ENCODE data around the gene L2HGDH.
"Not testable (repeated sequence)": the region's sequence is repeated elsewhere in the genome, so short reads cannot be mapped to it uniquely, and the experiment has no call there.

The L2HGDH gene

DNA sequence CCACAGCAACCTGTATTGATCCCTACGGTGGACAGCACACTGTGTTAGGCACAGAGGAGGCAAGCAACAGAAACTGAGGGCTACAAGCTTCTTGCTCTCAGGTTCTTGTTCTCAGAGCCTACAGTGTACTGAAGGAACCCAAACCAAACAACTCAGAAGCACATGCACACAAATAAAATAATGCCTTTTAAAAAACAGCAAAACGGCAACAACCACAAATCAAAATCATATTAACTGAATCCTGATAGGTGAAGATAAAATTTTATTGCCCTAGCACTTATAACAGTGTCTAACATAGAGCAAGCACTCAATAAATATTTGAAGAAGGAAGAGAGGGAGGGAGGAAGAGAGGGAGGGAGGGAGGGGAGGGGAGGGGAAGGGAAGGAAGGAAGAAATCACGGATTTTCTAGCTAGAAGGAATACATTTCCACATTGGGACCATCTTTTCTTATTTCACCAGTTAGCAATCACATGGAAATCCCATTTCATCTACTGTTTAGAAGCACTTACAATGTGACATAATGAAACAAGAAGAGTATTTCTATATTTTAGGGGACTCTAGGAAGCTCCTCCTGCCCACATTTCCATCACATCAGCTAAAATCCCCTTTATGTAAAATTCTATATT, 27.3 kb upstream of the L2HGDH start:
- no peak for DNase-seq

DNA sequence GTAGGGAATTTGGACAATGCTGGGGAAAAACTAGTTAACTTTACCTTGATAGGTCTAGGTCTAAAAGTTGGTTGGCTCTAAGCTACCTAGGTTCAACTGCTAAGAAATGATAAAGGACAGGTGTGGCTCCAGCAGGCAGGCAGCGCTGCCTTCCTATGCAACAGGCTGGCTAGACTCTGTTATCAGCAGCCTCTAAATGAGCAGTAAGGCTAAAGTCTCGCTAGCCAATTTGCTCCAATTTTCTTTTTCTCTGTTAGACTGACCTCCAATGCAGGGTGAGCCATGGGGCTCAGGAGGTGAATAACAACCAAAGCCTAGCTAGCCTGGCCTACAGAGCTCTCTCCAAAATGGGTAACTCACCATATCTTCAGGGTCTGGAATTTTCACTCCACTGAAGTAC, 26.6 kb upstream of the L2HGDH start:
- no peak for DNase-seq

DNA sequence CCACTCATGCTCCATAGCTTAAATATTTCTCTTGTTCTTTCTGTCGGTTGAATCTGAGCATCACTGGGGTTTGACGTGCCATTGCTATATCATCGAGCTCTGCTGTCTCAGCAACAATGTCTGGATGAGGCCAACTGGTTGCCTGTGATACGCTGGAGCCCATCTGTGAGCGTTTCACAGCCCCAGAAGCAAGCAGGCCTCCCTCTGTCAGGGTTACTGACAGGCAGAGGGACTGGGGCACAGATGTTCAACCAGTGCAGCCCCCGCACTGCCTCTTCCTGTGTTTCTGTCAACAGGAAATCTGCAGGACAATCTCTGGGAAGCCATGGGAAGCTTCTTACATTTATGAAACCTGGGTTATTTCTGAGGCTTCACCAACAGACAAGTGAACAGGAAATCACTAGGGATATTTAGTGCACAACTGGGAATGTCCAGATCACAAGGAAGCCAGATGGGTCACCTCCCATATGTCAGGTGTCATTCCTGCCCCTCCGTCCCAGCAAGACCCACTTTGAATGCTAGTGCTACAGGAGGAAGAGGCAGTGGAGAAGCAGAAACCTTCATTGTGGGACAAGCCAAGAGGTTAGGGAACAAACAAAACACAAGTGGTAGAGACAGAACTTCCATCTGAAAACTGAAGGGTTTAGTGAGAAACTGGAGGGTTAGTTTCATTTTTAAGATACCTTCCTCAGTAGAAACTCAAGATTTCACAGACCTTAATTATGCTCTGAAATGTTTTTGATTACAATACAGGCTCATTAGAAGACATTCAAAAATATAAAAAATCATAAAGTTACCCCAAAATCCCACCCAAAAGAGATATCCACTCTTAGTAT, 24.2 kb upstream of the L2HGDH start:
- DNase-seq = peak in 34 of 51 donors; percentile 8 to 81 (median 31)

DNA sequence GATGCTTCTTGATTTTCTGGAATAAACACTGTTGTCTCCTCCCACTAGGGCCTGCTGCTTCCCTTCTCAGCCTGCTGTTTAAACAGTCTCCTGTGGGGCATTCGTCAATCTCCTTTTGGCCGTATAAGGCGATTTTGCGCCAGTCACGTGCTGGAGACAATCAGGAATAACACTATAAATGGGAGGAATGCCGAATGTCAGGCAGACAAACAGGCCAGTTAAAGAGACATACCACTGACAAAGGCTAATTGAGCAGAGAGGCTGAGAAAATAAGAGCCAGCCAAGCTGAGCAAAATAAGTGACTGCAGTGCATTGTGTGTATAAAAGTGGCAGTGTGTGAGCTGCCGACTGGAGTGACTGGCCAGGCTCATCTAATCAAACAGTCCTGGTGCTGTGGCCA, 23.4 kb upstream of the L2HGDH start:
- DNase-seq = peak in 48 of 51 donors; percentile 13 to 90 (median 59)

DNA sequence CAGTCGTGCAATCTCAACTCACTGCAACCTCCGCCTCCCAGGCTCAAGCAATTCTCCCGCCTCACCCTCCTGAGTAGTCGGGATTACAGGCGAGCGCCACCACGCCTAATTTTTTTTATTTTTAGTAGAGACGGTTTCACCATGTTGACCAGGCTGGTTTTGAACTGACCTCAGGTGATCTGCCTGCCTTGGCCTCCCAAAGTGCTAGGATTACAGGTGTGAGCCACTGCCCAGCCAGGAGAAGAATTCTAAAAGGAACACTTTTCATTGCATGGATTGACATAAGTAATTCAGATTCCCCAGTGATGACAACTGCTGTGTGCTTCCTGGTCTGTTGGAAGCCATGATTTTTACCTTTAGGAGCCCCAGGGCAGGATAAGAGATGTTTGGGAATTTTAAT, 22.2 kb upstream of the L2HGDH start:
- DNase-seq = no peak

- no peak for DNase-seq
Measured at GRCh38 chr14:50333014-50333509, 21.0 kb upstream of the L2HGDH start.

DNA sequence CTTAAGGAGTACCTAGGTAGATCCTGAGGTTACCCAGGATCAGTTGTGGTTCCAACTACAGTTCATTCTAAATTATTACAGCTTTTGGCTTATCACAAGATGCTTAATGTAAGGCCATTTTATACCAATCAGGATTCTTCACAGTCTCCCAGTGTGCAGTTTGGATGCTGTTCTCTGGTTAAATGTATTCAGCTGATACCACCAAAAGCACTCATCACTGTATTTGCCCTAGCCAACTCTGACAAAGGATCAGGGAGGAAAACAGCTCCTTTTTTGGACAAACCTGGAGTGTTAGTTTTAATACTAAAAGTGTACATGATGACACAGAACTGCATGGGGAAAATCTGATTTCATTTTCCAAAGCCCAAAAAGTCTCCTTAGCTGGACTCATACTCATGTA, 19.6 kb upstream of the L2HGDH start:
- no peak for DNase-seq

DNA sequence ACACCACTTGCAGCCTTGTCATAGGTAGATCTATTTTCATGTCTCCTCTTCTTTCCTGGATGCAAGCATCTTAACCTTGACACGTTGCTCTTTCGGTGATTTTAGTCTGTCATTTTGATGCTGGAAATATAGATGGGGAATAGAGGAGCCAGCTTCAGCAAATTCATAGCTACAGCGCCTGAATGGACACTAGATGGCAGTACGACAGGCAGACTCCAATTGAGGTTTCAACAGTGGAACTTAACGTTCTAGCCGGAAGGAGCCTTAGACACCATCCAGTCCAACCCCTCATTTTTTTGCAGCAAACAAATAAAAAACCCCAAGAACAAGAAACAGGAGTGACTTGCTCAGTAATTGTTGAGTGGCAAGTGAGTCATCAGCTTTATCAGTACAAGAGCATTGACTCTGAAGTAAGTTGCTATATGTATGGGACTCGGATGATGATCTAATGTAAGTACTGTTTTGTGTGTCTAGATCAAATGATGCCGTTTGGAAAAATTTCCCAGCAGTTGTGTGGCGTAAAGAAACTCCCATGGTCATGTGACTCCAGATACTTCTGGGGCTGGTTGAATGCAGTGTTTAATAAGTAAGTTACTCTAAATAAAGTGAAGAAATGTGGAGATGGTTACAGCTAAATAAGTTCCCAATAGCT, 9.1 kb upstream of the L2HGDH start:
- peak in 42 of 51 donors; percentile 1 to 90 (median 40) for DNase-seq

DNA sequence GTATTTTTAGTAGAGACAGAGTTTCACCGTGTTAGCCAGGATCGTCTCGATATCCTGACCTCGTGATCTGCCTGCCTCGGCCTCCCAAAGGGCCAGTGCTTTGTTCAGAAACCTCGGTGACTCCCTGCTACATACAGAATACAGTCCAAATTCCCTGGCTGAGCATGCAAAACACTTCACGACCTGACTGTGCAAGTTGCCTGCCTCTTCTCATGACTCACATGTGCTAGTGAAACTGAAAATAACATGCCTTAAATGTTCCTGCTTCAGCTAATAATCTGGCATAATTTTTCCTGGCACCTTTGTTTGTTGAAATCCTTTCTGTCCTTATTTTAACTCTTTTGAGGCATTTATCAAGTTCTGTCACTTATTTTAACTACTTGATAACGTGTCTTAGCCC, 8.3 kb upstream of the L2HGDH start:
- peak in 2 of 51 donors; percentile 9 to 55 for DNase-seq

DNA sequence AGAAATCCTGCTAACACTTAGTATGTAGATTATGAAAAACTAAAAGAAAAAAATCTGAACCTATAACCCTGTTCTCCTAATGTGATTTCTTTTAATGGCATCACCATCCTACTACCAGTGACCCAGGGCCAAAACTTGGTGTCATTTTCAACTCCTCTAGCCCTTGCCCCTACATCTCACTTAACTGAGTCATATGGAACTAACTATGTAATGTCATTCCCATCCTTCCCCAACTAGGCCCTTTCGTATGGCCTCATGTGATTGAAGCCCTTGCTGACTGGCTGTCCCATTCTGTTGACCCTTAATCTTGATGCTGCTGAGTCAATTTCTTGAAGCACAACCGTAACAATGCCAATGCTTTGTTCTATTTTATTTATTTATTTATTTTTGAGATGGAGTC, 7.7 kb upstream of the L2HGDH start:
- DNase-seq = no peak

DNA sequence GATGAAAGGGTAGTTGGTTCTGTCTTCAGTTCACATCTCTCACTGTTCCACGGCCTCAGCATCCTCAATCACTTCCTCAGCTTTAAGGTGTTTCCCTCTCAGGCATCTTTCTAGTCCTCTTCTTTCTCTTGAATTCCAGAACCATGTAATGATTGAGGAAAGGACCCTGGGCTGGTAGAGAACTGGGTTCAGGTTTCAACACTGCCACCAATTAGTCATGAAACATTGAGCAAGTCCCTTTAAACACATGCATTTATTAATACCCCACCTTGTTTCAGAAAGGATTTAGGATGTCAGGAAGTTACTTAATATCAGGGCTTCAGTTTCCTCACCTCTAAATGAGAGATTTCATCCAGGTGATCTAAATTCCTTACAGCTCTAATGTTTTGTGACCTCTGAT, 7.3 kb upstream of the L2HGDH start:
- DNase-seq = no peak

GRCh38 chr14:50318031-50318626, 6.1 kb upstream of the L2HGDH start:
- peak in 1 of 51 donors; percentile 35 for DNase-seq

- not testable (repeated sequence) for DNase-seq
Measured at GRCh38 chr14:50314098-50314497, 2.1 kb upstream of the L2HGDH start.

DNA sequence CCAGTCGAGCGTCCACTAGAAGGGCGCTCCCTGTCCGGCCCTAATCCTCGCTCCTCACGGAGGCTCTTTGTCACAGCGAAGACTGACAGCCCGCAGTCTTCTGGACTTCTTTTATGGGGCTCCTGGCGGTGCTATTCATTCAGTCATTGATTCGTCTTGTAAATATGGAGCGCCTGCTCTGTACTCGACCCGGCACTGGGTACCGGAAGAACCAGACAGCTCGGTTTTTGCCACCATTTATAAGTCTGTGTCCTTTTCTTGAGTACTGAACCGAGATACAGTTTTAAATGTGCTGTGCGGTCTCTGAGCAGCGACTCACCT, 665 bp upstream of the L2HGDH start:
- DNase-seq = no peak

GRCh38 chr14:50311337-50311971, 575 bp downstream of the L2HGDH start:
- peak in 1 of 51 donors; percentile 1 for DNase-seq

GRCh38 chr14:50310445-50310844, 1.6 kb downstream of the L2HGDH start:
- no peak for DNase-seq

DNA sequence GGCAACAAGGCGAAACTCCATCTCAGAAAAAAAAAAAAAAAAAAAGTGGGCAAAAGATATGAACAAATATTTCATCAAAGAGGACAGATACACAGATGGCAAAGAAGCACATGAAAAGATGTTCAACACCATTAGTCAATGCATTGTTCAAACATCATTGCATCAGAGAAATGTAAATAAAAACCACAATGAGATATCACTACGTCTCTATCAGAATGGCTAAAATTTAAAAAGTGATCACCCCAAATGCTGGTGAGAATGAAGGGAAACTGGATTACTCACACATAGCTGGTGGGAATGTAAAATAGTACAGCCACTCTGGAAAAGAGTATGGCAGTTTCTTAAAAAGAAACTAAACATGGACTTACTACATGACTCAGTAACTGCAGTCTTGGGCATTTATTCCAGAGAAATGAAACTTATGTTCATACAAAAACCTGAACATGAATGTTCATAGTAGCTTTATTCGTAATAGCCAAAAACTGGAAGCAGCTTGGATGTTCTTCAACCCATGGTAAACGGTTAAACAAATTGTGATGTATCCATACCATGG, 3.6 kb downstream of the L2HGDH start:
- no peak for DNase-seq

DNA sequence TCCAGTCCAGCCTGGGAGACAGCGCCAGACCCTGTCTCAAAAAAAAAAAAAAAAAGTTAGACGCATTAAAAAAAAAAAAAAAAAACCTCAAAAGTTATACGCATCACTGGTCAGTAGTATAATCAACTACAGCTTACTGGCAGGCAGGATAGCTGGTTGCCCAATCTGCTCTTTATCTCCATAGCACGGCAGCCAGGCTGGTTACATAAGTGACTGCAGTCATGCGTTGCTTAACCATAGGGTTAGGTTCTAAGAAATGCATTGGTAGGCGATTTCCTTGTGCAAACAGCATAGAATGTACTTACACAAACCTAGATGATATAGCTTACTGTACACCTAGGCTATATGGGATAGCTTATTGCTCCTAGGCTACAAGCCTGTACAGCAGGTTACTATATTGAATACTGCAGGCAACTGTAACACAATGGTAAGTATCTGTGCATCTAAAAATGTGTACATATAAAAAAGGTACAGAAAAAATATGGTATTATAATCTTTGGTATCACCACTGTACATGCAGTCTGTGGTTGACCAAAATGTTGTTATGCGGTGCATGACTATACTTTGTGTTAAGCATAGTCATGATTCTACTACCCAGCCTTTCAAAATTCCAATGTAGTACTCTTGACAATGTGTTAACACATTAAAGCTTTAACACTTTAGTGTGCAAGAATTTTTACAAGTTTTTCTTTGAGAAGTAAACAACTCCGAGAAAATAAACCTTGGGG, 8.1 kb downstream of the L2HGDH start:
- DNase-seq = no peak

GRCh38 chr14:50301914-50302313, 10.1 kb downstream of the L2HGDH start:
- no peak for DNase-seq

DNA sequence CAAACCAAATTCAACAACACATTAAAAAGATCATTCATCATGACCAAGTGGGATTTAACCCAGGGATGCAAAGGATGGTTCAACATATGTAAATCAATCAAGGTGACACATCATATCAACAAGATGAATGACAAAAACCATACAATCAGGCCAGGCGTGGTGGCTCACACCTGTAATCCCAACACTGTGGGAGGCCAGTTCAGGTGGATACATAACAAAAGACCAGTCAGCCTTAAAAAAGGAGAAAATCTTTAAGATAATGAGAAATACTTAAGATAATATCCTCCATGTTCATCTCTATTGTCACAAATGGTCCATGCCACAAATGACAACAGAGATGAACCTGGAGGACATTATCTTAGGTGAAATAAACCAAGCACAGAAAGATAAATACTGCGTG, 12.4 kb downstream of the L2HGDH start:
- DNase-seq = no peak

- DNase-seq = no peak
Measured at GRCh38 chr14:50290306-50290705, 21.7 kb downstream of the L2HGDH start.
